Thymus (tissue), 11 donors: ENCODE data around the gene NCCRP1. TPM values are rescaled to one million over a fixed set of nuclear protein-coding genes. Genes with fewer than 3 reads are reported as not detected.

ENCODE experiments used
- DNase-seq, 9 donors: peaks; one replicate each; pipeline ENCODE4 v3.0.0-alpha.2; 2013; ENCODE audit warnings: low spot score in 9 of 9, low read depth in 6 of 9, missing footprints in 1 of 9
- H3K27ac ChIP-seq, 2 donors: one replicate each; pipeline ENCODE4 v1.5.1; 2013; ENCODE audit warnings: control low read depth in 1 of 2, low read depth in 1 of 2, low read length in 1 of 2, mild to moderate bottlenecking in 1 of 2, moderate library complexity in 1 of 2
- H3K27me3 ChIP-seq, 2 donors: one replicate each; pipeline ENCODE4 v1.5.1; 2013; ENCODE audit warnings: low read length in 1 of 2; ENCODE audit not compliant: control insufficient read depth in 2 of 2, insufficient read depth in 1 of 2
- H3K36me3 ChIP-seq, 2 donors: one replicate each; pipeline ENCODE4 v1.5.1; 2013; ENCODE audit warnings: low read length in 1 of 2, mild to moderate bottlenecking in 1 of 2, moderate library complexity in 1 of 2; ENCODE audit not compliant: control insufficient read depth in 2 of 2, insufficient read depth in 2 of 2
- H3K4me1 ChIP-seq, 2 donors: one replicate each; pipeline ENCODE4 v1.5.1; 2013; ENCODE audit warnings: low read length in 2 of 2; ENCODE audit not compliant: control insufficient read depth in 2 of 2, insufficient read depth in 2 of 2
- H3K4me3 ChIP-seq, 2 donors: one replicate each; pipeline ENCODE4 v1.5.1; 2013; ENCODE audit warnings: low read length in 2 of 2, control low read depth in 1 of 2, mild to moderate bottlenecking in 1 of 2
- H3K9me3 ChIP-seq, 2 donors: one replicate each; pipeline ENCODE4 v1.5.1; 2013; ENCODE audit warnings: low read length in 1 of 2, mild to moderate bottlenecking in 1 of 2; ENCODE audit not compliant: control insufficient read depth in 2 of 2, insufficient read depth in 1 of 2
- WGBS: extraction: QIAGEN DNeasy Blood & Tissue Kit; methylation state at CpG from one replicate; pipeline ENCODE4 v1.1.7; 2013; 5-methylcytosine and 5-hydroxymethylcytosine counted together
- polyA plus RNA-seq: library from polyadenylated mRNA; stranded (reverse); fragments of 200-250 nt; gene quantifications from one replicate; pipeline ENCODE4 v1.2.3, GENCODE V29; 2013
- total RNA-seq: library from RNA; stranded (reverse); fragments of 120-200 nt; gene quantifications from one replicate; pipeline ENCODE4 v1.2.4, GENCODE V29; 2013
- donor health status: healthy.

The NCCRP1 gene
- total and polyA plus RNA-seq, 2 donors = 2.1 to 13.2 TPM

DNA sequence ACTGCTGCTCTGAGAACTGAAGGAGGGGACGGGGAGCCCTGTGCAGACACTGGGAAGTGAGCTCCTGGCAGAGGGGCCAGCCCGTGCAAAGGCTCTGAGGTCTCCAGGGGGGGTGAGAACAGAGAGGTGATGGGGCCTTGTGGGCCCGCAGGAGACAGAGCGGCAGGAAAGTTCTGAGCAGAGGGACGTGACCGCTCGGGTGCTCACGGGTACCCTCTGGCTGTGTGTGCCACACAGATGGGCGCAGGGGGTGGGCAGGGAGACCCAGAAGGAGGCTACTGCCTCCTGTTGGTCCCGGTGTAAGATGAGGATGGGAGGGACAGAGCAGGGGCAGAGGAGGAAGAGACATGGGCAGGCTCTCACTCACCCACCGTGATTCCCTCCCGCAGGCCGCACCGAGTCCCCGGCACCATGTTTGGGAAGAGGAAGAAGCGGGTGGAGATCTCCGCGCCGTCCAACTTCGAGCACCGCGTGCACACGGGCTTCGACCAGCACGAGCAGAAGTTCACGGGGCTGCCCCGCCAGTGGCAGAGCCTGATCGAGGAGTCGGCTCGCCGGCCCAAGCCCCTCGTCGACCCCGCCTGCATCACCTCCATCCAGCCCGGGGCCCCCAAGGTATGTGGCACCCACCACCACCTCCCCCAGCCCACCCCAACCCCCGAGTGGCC, 27.5 kb upstream of the NCCRP1 start:
- no peak overlapping the region for H3K4me3 ChIP-seq
- H3K36me3 ChIP-seq = peaks cover 8 to 52% of the 10 kb centered on the region in 2 donors
- DNase-seq = no peak
- H3K27ac ChIP-seq = no peak overlapping the region
- H3K27me3 ChIP-seq = no peaks in the 10 kb centered on the region
- 97% methylated on average over 36 of the region's 36 CpGs for WGBS
- peaks cover 0 to 3% of the 10 kb centered on the region in 2 donors for H3K4me1 ChIP-seq
- H3K9me3 ChIP-seq = no peaks in the 10 kb centered on the region

DNA sequence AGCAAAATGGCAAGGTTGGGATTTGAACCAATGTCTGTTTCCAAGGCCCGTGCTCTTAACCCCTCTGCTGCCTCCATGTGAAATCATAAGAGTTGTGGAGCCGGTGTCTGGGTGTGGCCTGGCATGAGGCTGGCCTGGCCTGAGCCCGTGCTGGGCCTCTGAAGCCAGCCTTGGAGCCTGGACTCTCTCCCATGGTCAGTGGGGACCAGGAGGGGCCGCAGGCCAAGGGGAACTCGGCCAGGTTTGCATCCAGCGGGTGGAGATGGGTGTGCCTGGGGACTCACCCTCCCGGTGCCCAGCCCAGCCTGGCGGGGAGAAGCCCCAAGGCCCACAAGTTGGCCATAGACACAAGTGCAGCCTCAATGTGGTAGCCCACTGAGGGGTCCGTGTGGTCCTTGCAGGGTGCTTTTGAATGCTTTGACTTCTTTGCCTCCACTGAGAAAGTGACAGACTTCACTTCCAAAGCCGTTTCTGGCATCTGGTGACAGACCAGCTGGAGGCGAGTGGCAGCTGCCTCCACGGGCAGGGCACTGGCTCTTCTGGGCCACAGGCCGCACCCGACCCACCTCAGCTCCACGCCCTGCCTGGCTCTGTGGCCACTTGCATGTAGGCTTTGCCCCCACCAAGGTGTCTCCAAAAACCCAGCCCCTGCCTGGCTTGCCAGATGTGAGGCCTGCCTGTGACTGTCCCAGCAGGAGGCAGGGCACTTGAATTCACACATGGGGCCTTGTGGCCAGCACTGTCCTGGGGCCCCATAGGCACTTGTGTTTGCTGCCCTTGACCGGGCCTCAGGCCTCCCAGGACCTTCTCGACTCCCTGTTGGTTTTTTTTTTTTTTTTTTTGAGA, 26.2 kb upstream of the NCCRP1 start:
- H3K36me3 ChIP-seq = peaks cover 10 to 65% of the 10 kb centered on the region in 2 donors
- no peak overlapping the region for H3K4me3 ChIP-seq
- no peaks in the 10 kb centered on the region for H3K27me3 ChIP-seq
- H3K4me1 ChIP-seq = peaks cover 0 to 3% of the 10 kb centered on the region in 2 donors
- DNase-seq = no peak
- no peak overlapping the region for H3K27ac ChIP-seq
- WGBS = 97% methylated on average over 17 of the region's 17 CpGs
- no peaks in the 10 kb centered on the region for H3K9me3 ChIP-seq

GRCh38 chr19:39171479-39172465, 25.0 kb upstream of the NCCRP1 start:
- Histone ChIP-seq H3K27me3 (no peaks in the 10 kb centered on the region), H3K36me3 (peaks cover 12 to 75% of the 10 kb centered on the region in 2 donors), H3K9me3 (no peaks in the 10 kb centered on the region), H3K4me3 (no peak overlapping the region), H3K4me1 (peaks cover 0 to 3% of the 10 kb centered on the region in 2 donors), H3K27ac (no peak overlapping the region)
- no peak for DNase-seq
- 93% methylated on average over 27 of the region's 27 CpGs for WGBS

- Histone ChIP-seq H3K27me3 (no peaks in the 10 kb centered on the region), H3K27ac (no peak overlapping the region), H3K4me3 (no peak overlapping the region), H3K9me3 (no peaks in the 10 kb centered on the region), H3K36me3 (peaks cover 18 to 82% of the 10 kb centered on the region in 2 donors), H3K4me1 (no peaks in the 10 kb centered on the region)
- 97% methylated on average over 45 of the region's 45 CpGs for WGBS
- DNase-seq = no peak
These were observed 23.9 kb upstream of the NCCRP1 start for GRCh38 chr19:39172700-39173501.

DNA sequence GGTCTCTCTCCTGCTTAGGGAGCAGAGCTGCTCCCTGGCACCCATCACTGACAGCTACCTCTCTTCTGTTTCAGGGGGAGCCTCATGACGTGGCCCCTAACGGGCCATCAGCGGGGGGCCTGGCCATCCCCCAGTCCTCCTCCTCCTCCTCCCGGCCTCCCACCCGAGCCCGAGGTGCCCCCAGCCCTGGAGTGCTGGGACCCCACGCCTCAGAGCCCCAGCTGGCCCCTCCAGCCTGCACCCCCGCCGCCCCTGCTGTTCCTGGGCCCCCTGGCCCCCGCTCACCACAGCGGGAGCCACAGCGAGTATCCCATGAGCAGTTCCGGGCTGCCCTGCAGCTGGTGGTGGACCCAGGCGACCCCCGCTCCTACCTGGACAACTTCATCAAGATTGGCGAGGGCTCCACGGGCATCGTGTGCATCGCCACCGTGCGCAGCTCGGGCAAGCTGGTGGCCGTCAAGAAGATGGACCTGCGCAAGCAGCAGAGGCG, 23.2 kb upstream of the NCCRP1 start:
- H3K27ac ChIP-seq = no peak overlapping the region
- H3K9me3 ChIP-seq = no peaks in the 10 kb centered on the region
- no peaks in the 10 kb centered on the region for H3K27me3 ChIP-seq
- H3K36me3 ChIP-seq = peaks cover 24 to 88% of the 10 kb centered on the region in 2 donors
- H3K4me3 ChIP-seq = no peak overlapping the region
- no peak for DNase-seq
- no peaks in the 10 kb centered on the region for H3K4me1 ChIP-seq
- 99% methylated on average over 25 of the region's 25 CpGs for WGBS

- DNase-seq = no peak
- Histone ChIP-seq H3K4me3 (no peak overlapping the region), H3K36me3 (peaks cover 25 to 92% of the 10 kb centered on the region in 2 donors), H3K9me3 (no peaks in the 10 kb centered on the region), H3K27me3 (no peaks in the 10 kb centered on the region), H3K27ac (no peak overlapping the region), H3K4me1 (no peaks in the 10 kb centered on the region)
- WGBS = 94% methylated on average over 16 of the region's 16 CpGs
These were observed 22.6 kb upstream of the NCCRP1 start for GRCh38 chr19:39174142-39174541.

DNA sequence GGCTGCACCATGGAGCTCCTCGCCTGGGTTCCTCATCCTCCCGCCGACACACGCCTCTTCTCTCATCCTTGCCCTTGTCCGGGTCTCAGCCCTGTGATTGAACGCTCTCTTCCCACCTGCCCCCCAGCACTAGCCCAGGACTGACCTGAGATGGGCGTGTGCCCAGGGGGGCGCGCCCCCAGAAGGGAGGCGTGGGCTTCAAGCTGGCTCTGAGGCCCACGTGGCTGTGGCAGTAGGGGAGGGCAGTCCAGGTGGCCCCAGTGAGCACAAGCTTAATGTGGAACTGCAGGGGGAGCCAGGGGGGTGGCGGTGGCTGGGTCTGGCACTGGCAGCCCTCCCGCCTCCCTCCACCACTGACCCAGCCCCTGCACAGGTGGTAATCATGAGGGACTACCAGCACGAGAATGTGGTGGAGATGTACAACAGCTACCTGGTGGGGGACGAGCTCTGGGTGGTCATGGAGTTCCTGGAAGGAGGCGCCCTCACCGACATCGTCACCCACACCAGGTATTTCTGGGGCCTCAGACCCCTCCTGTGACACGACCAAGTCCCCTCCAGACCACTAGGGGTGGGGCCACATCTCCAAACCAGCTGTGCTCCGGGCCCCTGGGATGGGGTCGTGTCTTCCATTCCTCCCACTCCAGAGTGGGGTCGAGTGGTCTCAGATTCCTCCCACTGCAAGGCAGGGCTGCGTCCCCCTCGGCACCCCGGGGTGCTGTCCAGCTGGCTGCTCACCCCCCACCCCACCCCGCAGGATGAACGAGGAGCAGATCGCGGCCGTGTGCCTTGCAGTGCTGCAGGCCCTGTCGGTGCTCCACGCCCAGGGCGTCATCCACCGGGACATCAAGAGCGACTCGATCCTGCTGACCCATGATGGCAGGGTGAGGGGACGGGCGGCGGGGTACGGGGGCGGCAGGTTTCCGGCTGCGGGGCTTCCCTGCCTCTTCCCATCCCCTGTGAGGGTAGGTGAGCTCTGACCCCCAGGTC, 21.9 kb upstream of the NCCRP1 start:
- no peak for DNase-seq
- Histone ChIP-seq H3K36me3 (peaks cover 25 to 90% of the 10 kb centered on the region in 2 donors), H3K9me3 (no peaks in the 10 kb centered on the region), H3K4me3 (no peak overlapping the region), H3K27ac (no peak overlapping the region), H3K27me3 (no peaks in the 10 kb centered on the region), H3K4me1 (no peaks in the 10 kb centered on the region)
- 97% methylated on average over 43 of the region's 43 CpGs for WGBS
